HEK293 (cell line): Measurements from ENCODE around the gene EZH2.

Source experiments
- ZNF391 ChIP-seq: fragments of 450-650 bp; formaldehyde crosslinking; IDR thresholded peaks from 2 replicates; pipeline ENCODE4 v1.5.1; 2016; ENCODE audit warnings: low read depth, missing biosample characterization, missing genetic modification characterization, borderline replicate concordance
- TF ChIP-seq, protein P1 (sequence below): fragments of 450-650 bp; formaldehyde crosslinking; IDR thresholded peaks from 2 replicates; pipeline ENCODE4 v1.5.1; 2016; ENCODE audit warnings: missing biosample characterization, missing genetic modification characterization

DNA sequence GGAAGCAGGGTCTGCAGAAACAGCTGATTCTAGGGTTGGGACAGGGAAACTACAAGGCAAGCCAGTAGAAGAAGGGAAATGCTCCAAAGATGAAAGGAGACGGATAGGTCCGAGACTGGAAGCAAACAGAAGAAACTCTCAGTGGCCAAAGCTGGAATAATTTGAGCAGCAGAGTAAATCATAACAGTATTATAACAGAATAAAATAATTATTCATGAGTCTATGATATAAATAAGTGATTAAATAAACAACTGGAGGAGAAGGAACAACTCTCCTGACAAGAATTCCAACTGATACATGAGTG lies 27.6 kb downstream of the EZH2 start:
- no peak for TF ChIP-seq ZNF391 (tag by site-specific recombination)
- TF ChIP-seq, protein P1, sequence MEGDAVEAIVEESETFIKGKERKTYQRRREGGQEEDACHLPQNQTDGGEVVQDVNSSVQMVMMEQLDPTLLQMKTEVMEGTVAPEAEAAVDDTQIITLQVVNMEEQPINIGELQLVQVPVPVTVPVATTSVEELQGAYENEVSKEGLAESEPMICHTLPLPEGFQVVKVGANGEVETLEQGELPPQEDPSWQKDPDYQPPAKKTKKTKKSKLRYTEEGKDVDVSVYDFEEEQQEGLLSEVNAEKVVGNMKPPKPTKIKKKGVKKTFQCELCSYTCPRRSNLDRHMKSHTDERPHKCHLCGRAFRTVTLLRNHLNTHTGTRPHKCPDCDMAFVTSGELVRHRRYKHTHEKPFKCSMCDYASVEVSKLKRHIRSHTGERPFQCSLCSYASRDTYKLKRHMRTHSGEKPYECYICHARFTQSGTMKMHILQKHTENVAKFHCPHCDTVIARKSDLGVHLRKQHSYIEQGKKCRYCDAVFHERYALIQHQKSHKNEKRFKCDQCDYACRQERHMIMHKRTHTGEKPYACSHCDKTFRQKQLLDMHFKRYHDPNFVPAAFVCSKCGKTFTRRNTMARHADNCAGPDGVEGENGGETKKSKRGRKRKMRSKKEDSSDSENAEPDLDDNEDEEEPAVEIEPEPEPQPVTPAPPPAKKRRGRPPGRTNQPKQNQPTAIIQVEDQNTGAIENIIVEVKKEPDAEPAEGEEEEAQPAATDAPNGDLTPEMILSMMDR: no peak
